ENCODE measurements around the gene ACHE. TPM values are rescaled to one million over a fixed set of nuclear protein-coding genes. Genes with fewer than 3 reads are reported as not detected.
A peak's percentile ranks its signal among the peaks of the same experiment; 100 is the strongest.

The ACHE gene
- total RNA-seq, 1 experiment from 2014 or later: 7.0 TPM

DNA sequence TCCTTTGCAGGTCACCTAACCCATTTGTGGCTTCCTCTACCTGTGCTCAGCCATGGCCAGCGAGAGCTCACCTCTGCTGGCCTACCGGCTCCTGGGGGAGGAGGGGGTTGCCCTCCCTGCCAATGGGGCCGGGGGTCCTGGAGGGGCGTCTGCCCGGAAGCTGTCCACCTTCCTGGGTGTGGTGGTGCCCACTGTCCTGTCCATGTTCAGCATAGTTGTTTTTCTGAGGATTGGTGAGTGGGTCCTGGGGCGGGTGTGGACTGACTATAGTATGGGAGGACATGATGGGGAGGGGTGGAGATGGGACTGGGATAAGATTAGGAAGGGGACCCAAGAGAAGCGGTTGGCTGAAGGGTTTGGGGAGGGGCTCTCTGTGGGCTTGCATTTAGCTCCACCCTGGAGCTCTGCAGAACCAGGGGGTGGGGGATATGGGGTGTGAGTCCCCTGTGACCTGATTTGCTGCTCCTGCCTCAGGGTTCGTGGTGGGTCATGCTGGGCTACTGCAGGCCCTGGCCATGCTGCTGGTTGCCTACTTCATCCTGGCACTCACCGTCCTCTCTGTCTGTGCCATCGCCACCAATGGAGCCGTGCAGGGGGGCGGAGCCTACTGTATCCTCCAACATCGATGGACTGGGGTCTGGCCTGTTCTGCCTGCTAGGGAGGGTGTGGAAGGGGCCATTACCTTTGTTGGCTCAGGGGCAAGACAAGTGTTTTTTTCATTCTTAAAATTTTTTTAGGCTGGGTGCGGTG, 41.4 kb downstream of the ACHE start:
- H2BK12ac ChIP-seq (ENCODE audit: insufficient read length, low read depth, low read length): no peak overlapping the region
- no peak for DNase-seq
- no CpG with 5 or more reads among the region's 14 CpGs for WGBS (ENCODE audit: extremely low coverage, insufficient read length, low lambda C conversion rate)
- no peak overlapping the region for H4K91ac ChIP-seq (ENCODE audit: insufficient read length, low read depth, low read length)
- Mint-ChIP-seq H3K36me3 (ENCODE audit: insufficient read depth in 1 of 3, low read depth in 3 of 3) (peaks cover 2 to 18% (median 11%) of the 10 kb centered on the region in 3 experiments; a peak in 5 of 7 replicates), H3K27ac (no peak overlapping the region; a peak in 1 of 7 replicates), H3K9me3 (no peaks in the 10 kb centered on the region; a peak in 1 of 5 replicates), H3K4me1 (peaks cover 6 to 10% of the 10 kb centered on the region in 2 experiments; a peak in 2 of 4 replicates), H3K4me3 (peak overlapping the region; percentile 24 to 98; a peak in 3 of 5 replicates), H3K27me3 (ENCODE audit: low read depth) (no peaks in the 10 kb centered on the region)
- no peak overlapping the region for H3K23ac ChIP-seq (ENCODE audit: insufficient read length, low read depth, low read length)
- no peaks in the 10 kb centered on the region for H4K20me1 ChIP-seq (ENCODE audit: control insufficient read depth, insufficient read depth, insufficient read length)
- no peak overlapping the region; the same call in 1 of the 2 replicates for H3K14ac ChIP-seq (ENCODE audit: insufficient read depth, low read length)
- no peak overlapping the region for H4K5ac ChIP-seq (ENCODE audit: insufficient read length, low read depth, low read length)
- no peaks in the 10 kb centered on the region for H3K4me1 ChIP-seq (ENCODE audit: insufficient read depth, low read length)
- no peak overlapping the region for H3K18ac ChIP-seq (ENCODE audit: insufficient read length, low read depth, low read length)
- TF ChIP-seq, protein P1, sequence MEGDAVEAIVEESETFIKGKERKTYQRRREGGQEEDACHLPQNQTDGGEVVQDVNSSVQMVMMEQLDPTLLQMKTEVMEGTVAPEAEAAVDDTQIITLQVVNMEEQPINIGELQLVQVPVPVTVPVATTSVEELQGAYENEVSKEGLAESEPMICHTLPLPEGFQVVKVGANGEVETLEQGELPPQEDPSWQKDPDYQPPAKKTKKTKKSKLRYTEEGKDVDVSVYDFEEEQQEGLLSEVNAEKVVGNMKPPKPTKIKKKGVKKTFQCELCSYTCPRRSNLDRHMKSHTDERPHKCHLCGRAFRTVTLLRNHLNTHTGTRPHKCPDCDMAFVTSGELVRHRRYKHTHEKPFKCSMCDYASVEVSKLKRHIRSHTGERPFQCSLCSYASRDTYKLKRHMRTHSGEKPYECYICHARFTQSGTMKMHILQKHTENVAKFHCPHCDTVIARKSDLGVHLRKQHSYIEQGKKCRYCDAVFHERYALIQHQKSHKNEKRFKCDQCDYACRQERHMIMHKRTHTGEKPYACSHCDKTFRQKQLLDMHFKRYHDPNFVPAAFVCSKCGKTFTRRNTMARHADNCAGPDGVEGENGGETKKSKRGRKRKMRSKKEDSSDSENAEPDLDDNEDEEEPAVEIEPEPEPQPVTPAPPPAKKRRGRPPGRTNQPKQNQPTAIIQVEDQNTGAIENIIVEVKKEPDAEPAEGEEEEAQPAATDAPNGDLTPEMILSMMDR (conservative IDR thresholded peaks at IDR 0.05): no peak
- H3K4ac ChIP-seq (ENCODE audit: low read depth, low read length): no peak overlapping the region
- H3K79me2 ChIP-seq (ENCODE audit: insufficient read depth, low read length): peaks cover 2% of the 10 kb centered on the region; the same call in 1 of the 2 replicates
- H3K9ac ChIP-seq (ENCODE audit: extremely low read depth, insufficient read length, low read length): no peak overlapping the region
- no peak overlapping the region for H2BK120ac ChIP-seq (ENCODE audit: low read depth, low read length, poor library complexity, severe bottlenecking)
- H3K4me2 ChIP-seq (ENCODE audit: insufficient read depth, insufficient read length, low read length): no peak overlapping the region
- no peak overlapping the region for H3K27ac ChIP-seq (ENCODE audit: insufficient read length, low read depth, low read length)
- H2AFZ ChIP-seq (ENCODE audit: low read length): no peak overlapping the region
- H3K79me1 ChIP-seq (ENCODE audit: insufficient read depth, low read depth, low read length, poor library complexity, severe bottlenecking): peaks cover 3% of the 10 kb centered on the region
- H2BK20ac ChIP-seq (ENCODE audit: low read depth, low read length, poor library complexity, severe bottlenecking): no peak overlapping the region
- no peak overlapping the region for H4K8ac ChIP-seq (replicated peaks; ENCODE audit: insufficient read length, low read depth, low read length)
- H2BK15ac ChIP-seq (ENCODE audit: low read depth, low read length): no peak overlapping the region
- H3T11ph ChIP-seq (ENCODE audit: low read length): no peak overlapping the region
- H2AK5ac ChIP-seq (ENCODE audit: insufficient read length, low read length): no peak overlapping the region
- peaks cover 4% of the 10 kb centered on the region for H3K23me2 ChIP-seq (ENCODE audit: insufficient read length, low read depth, low read length, poor library complexity, severe bottlenecking)
- H3K27me3 ChIP-seq (ENCODE audit: insufficient read depth, low read length): no peaks in the 10 kb centered on the region
- H3K56ac ChIP-seq (ENCODE audit: insufficient read length, low read depth, low read length): no peak overlapping the region
- H3K9me3 ChIP-seq (ENCODE audit: control insufficient read depth, low read depth, low read length): no peaks in the 10 kb centered on the region
- no peak overlapping the region for H2BK5ac ChIP-seq (ENCODE audit: insufficient read length, low read length)

Measured in H9 (cell line).